ENCODE measurements around the gene TRIM44.
A peak's percentile ranks its signal among the peaks of the same experiment; 100 is the strongest.

DNA sequence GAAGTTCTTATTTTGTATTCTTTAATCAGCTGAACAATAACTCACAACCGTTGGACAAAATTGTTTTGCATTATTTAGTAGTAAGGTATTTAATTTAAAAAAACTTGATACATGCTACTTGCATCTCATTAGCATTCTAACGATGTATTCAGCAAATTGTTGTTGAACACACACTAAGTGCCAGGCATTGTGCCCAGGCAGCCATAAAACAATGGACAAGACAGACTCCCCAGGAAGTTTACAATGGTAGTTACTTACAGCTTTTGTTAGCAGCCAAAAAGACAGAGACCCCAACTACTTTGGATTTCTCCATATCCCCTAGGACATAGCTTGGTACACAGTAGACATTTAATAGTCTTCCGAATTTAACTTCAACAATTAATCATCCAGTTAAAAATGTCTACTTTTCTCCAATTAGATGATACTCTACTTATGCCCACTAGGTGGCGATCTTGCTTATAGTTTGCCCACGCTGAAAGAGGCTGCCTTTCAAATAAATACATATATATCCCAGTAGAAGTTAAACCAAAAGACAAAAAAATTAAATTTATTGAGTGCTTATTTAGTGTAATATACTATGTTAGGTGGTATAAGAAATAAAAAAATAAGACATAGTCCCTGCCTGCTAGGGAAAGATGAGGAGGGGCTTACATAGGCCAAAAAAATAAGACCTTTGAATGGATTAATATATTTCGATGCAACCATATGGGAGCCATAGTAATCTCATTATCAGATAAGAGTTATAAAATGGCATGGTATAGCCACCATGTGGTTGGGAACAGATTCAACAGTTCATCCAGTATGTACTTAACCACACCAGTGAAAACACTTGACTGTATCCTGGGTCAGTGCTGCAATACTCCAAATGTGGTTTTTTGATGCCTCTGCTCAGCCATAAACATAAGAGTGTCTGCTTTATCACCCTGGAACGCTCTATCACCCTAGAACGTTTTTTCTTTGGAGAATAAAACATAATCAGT, 46.4 kb upstream of the TRIM44 start:
- TF ChIP-seq, protein P1, sequence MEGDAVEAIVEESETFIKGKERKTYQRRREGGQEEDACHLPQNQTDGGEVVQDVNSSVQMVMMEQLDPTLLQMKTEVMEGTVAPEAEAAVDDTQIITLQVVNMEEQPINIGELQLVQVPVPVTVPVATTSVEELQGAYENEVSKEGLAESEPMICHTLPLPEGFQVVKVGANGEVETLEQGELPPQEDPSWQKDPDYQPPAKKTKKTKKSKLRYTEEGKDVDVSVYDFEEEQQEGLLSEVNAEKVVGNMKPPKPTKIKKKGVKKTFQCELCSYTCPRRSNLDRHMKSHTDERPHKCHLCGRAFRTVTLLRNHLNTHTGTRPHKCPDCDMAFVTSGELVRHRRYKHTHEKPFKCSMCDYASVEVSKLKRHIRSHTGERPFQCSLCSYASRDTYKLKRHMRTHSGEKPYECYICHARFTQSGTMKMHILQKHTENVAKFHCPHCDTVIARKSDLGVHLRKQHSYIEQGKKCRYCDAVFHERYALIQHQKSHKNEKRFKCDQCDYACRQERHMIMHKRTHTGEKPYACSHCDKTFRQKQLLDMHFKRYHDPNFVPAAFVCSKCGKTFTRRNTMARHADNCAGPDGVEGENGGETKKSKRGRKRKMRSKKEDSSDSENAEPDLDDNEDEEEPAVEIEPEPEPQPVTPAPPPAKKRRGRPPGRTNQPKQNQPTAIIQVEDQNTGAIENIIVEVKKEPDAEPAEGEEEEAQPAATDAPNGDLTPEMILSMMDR (conservative IDR thresholded peaks at IDR 0.05 in 1 of 2, IDR thresholded peaks at IDR 0.05 in 1 of 2; ENCODE audit: extremely low read depth in 1 of 2, insufficient read depth in 1 of 2, low read depth in 1 of 2, low read length in 2 of 2) = peak; percentile 54 to 63
- TF ChIP-seq EZH2 (IDR thresholded peaks at IDR 0.05; ENCODE audit: borderline replicate concordance, low read length) = no peak
